ENCODE data around the gene WFDC6.

DNA sequence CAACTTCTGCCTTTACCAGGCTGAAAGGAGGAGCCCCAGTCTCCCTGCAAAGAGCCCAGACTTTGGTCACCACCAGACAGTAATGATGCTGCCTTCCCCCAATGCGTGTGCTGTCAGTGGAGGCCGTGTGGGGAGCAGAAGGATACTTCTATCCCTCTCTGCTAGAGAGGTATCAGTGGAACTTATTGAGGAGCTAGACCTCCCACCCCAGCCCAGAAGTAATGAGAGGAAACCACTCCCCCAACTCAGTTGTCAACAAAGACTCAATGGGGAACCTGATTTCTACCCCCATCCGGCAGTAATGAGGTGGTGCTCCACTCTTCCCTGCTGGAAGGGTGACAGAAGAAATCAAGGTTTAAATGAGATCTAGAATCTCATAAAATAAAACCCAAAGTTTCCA lies 44.2 kb upstream of the WFDC6 start:
- TF ChIP-seq, protein P1, sequence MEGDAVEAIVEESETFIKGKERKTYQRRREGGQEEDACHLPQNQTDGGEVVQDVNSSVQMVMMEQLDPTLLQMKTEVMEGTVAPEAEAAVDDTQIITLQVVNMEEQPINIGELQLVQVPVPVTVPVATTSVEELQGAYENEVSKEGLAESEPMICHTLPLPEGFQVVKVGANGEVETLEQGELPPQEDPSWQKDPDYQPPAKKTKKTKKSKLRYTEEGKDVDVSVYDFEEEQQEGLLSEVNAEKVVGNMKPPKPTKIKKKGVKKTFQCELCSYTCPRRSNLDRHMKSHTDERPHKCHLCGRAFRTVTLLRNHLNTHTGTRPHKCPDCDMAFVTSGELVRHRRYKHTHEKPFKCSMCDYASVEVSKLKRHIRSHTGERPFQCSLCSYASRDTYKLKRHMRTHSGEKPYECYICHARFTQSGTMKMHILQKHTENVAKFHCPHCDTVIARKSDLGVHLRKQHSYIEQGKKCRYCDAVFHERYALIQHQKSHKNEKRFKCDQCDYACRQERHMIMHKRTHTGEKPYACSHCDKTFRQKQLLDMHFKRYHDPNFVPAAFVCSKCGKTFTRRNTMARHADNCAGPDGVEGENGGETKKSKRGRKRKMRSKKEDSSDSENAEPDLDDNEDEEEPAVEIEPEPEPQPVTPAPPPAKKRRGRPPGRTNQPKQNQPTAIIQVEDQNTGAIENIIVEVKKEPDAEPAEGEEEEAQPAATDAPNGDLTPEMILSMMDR (tag by site-specific recombination; IDR thresholded peaks at IDR 0.05), result no peak
- TF ChIP-seq, protein P2, sequence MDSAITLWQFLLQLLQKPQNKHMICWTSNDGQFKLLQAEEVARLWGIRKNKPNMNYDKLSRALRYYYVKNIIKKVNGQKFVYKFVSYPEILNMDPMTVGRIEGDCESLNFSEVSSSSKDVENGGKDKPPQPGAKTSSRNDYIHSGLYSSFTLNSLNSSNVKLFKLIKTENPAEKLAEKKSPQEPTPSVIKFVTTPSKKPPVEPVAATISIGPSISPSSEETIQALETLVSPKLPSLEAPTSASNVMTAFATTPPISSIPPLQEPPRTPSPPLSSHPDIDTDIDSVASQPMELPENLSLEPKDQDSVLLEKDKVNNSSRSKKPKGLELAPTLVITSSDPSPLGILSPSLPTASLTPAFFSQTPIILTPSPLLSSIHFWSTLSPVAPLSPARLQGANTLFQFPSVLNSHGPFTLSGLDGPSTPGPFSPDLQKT (IDR thresholded peaks at IDR 0.05; ENCODE audit: borderline replicate concordance, low read depth, low read length), result no peak
- TF ChIP-seq YY1 (tag by site-specific recombination; IDR thresholded peaks at IDR 0.05) (no peak), HOXD13 (CRISPR knock-in tag; IDR thresholded peaks at IDR 0.05; ENCODE audit: borderline replicate concordance) (no peak), ZNF214 (tag by site-specific recombination; IDR thresholded peaks at IDR 0.05; ENCODE audit: borderline replicate concordance) (no peak), ZNF707 (tag by site-specific recombination; IDR thresholded peaks at IDR 0.05) (no peak), ZNF350 (tag by site-specific recombination; IDR thresholded peaks at IDR 0.05) (no peak)
- TF ChIP-seq, protein P3, sequence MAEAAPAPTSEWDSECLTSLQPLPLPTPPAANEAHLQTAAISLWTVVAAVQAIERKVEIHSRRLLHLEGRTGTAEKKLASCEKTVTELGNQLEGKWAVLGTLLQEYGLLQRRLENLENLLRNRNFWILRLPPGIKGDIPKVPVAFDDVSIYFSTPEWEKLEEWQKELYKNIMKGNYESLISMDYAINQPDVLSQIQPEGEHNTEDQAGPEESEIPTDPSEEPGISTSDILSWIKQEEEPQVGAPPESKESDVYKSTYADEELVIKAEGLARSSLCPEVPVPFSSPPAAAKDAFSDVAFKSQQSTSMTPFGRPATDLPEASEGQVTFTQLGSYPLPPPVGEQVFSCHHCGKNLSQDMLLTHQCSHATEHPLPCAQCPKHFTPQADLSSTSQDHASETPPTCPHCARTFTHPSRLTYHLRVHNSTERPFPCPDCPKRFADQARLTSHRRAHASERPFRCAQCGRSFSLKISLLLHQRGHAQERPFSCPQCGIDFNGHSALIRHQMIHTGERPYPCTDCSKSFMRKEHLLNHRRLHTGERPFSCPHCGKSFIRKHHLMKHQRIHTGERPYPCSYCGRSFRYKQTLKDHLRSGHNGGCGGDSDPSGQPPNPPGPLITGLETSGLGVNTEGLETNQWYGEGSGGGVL (tag by site-specific recombination; IDR thresholded peaks at IDR 0.05), result no peak
- TF ChIP-seq, protein P4, sequence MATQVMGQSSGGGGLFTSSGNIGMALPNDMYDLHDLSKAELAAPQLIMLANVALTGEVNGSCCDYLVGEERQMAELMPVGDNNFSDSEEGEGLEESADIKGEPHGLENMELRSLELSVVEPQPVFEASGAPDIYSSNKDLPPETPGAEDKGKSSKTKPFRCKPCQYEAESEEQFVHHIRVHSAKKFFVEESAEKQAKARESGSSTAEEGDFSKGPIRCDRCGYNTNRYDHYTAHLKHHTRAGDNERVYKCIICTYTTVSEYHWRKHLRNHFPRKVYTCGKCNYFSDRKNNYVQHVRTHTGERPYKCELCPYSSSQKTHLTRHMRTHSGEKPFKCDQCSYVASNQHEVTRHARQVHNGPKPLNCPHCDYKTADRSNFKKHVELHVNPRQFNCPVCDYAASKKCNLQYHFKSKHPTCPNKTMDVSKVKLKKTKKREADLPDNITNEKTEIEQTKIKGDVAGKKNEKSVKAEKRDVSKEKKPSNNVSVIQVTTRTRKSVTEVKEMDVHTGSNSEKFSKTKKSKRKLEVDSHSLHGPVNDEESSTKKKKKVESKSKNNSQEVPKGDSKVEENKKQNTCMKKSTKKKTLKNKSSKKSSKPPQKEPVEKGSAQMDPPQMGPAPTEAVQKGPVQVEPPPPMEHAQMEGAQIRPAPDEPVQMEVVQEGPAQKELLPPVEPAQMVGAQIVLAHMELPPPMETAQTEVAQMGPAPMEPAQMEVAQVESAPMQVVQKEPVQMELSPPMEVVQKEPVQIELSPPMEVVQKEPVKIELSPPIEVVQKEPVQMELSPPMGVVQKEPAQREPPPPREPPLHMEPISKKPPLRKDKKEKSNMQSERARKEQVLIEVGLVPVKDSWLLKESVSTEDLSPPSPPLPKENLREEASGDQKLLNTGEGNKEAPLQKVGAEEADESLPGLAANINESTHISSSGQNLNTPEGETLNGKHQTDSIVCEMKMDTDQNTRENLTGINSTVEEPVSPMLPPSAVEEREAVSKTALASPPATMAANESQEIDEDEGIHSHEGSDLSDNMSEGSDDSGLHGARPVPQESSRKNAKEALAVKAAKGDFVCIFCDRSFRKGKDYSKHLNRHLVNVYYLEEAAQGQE (tag by site-specific recombination; IDR thresholded peaks at IDR 0.05), result no peak
- TF ChIP-seq, protein P5, sequence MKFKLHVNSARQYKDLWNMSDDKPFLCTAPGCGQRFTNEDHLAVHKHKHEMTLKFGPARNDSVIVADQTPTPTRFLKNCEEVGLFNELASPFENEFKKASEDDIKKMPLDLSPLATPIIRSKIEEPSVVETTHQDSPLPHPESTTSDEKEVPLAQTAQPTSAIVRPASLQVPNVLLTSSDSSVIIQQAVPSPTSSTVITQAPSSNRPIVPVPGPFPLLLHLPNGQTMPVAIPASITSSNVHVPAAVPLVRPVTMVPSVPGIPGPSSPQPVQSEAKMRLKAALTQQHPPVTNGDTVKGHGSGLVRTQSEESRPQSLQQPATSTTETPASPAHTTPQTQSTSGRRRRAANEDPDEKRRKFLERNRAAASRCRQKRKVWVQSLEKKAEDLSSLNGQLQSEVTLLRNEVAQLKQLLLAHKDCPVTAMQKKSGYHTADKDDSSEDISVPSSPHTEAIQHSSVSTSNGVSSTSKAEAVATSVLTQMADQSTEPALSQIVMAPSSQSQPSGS (tag by site-specific recombination; IDR thresholded peaks at IDR 0.05; ENCODE audit: low read depth), result no peak
